ENCODE measurements around the gene OR10A4. TPM values are rescaled to one million over a fixed set of nuclear protein-coding genes. Genes with fewer than 3 reads are reported as not detected.

The OR10A4 gene
- total RNA-seq, 4 donors from 2014 or later = not detected

DNA sequence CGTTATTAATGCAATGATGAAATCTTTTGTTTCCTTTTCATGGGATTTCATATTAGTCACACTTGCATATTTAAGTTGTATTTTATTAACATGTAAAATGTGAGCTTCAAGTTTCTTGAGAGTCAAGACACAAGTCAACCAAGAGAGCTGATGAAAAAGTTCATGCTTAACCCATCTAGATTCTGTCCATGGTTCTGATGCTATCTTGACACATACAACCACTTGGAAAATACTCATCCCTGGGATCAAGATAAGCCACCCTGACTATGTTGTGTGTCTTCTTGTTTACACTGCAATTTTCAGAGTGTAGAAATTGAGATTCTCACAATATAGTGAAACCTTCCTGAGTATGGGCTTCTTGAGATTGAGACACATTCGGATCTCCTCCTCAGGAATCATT is 664 bp upstream of the OR10A4 start:
- TF ChIP-seq, protein P1, sequence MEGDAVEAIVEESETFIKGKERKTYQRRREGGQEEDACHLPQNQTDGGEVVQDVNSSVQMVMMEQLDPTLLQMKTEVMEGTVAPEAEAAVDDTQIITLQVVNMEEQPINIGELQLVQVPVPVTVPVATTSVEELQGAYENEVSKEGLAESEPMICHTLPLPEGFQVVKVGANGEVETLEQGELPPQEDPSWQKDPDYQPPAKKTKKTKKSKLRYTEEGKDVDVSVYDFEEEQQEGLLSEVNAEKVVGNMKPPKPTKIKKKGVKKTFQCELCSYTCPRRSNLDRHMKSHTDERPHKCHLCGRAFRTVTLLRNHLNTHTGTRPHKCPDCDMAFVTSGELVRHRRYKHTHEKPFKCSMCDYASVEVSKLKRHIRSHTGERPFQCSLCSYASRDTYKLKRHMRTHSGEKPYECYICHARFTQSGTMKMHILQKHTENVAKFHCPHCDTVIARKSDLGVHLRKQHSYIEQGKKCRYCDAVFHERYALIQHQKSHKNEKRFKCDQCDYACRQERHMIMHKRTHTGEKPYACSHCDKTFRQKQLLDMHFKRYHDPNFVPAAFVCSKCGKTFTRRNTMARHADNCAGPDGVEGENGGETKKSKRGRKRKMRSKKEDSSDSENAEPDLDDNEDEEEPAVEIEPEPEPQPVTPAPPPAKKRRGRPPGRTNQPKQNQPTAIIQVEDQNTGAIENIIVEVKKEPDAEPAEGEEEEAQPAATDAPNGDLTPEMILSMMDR (IDR thresholded peaks at IDR 0.05; ENCODE audit: low read depth) = no peak

DNA sequence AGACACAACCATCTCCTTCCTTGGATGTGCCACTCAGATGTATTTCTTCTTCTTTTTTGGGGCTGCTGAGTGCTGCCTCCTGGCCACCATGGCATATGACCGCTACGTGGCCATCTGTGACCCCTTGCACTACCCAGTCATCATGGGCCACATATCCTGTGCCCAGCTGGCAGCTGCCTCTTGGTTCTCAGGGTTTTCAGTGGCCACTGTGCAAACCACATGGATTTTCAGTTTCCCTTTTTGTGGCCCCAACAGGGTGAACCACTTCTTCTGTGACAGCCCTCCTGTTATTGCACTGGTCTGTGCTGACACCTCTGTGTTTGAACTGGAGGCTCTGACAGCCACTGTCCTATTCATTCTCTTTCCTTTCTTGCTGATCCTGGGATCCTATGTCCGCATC is 489 bp downstream of the OR10A4 start:
- TF ChIP-seq, protein P1 (IDR thresholded peaks at IDR 0.05; ENCODE audit: low read depth) = no peak

DNA sequence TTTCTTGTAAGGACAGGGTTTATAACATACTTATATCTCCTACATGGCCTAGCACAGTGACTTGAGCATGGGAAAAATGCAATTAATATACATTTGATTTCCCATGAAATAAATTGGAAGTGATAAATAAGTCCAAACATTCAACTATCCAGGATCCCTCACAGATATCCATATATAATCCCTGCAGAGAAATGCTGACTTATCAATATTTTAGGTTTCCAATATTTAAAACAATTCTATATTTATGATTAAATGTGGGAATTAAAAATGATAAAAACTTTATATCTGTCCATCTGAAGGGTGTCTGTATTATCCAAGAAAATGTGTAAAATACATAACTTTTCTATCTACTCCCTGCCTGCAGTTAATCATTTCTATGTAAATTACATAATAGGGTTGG is 6.3 kb downstream of the OR10A4 start:
- TF ChIP-seq, protein P1 (IDR thresholded peaks at IDR 0.05; ENCODE audit: low read depth) = no peak

DNA sequence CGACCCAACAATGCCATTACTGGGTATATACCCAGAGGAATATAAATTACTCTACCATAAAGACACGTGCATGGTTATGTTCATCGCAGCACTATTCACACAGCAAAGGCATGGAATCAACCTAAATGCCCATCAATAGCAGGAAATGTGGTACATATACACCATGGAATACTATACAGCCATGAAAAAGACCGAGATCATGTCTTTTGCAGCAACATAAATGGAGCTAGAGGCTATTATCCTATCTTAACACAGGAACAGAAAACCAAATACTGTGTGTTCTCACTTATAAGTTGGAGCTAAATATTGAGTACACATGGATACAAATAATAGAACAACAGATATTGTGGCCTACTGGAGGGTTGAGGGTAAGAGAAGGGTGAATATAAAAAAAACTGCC is 12.4 kb downstream of the OR10A4 start:
- TF ChIP-seq, protein P1 (IDR thresholded peaks at IDR 0.05; ENCODE audit: low read depth) = no peak

DNA sequence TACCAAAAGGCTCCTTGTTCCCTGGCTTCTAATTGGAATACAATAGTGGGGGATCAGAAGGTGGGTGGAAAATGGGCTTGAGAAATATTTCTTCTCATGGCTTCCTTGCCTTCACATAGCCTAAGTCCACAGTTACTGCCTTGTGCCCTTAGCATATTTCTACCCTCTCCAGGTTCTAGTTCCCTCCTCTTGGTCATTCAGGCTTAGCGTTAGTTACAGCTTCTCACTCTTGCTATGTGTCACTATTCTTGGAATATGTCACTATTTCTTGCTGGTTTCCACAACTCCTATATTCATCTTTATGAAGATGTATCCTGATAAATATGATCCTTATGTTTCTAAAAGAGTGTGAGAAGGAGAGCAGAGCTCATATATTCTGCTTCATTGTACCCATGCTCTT is 13.4 kb downstream of the OR10A4 start:
- TF ChIP-seq, protein P1 (IDR thresholded peaks at IDR 0.05; ENCODE audit: low read depth) = no peak

DNA sequence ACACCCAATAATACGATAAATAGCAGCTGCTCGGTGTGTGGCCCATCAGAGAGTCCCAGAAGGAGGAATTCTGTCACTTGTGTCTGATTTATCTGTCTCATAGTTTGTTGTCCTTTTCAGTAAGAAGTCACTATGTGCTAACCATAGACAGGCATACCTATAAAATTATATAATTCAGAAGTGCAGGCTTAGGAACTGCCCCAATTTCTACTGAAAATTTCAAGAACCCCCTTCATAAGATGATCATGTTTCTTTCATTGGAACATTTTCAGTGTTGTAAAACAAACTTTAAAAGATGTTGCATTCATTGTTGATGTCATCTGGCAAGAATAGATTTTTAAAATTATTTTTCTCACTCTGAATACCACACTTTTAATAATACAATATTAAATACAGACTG is 16.0 kb downstream of the OR10A4 start, which contains the start of gene OR2D2:
TSS of gene OR2D2 (minus strand) at position 101 of the 400 bp plus-strand sequence. CDS start at position 101, 0 bp downstream.
- TF ChIP-seq, protein P1 (IDR thresholded peaks at IDR 0.05; ENCODE audit: low read depth) = no peak

DNA sequence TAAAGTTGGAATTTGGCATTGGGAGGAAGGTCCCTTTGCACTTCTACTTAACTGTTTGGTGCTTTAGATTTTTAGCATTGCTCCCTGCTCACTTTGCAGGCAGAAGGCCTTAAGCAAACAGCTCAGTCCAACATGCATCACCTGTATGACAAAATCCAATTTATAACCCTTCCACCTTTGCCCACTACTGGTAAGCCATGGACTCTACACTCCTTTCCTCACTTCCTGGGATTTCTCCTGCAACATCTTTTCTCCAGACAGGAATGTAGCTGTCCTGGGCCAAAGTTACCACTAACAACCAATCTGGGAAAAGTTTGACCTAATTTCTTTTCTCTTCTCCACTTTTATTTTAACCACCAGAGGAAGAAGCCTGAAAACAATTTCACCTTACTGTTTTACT is 17.7 kb downstream of the OR10A4 start:
- TF ChIP-seq, protein P1 (IDR thresholded peaks at IDR 0.05; ENCODE audit: low read depth) = no peak

Measured in subcutaneous adipose tissue (tissue), 4 donors.